Subcutaneous abdominal adipose tissue (tissue), 5 donors: ENCODE measurements around the gene SIM2.
"Not testable (repeated sequence)": the region's sequence is repeated elsewhere in the genome, so short reads cannot be mapped to it uniquely, and the experiment has no call there.

Experiments
- H3K27ac ChIP-seq: one replicate; pipeline ENCODE4 v1.7.0; 2013; ENCODE audit warnings: low read depth, mild to moderate bottlenecking, inconsistent platforms, low read length, moderate library complexity
- H3K27me3 ChIP-seq, 5 donors: one replicate each; pipeline ENCODE4 v1.7.0; 2013; ENCODE audit warnings: low read length in 5 of 5, inconsistent platforms in 1 of 5; ENCODE audit not compliant: control insufficient read depth in 5 of 5, insufficient read depth in 4 of 5
- H3K36me3 ChIP-seq, 5 donors: one replicate each; pipeline ENCODE4 v1.7.0; 2013; ENCODE audit warnings: low read length in 5 of 5; ENCODE audit not compliant: control insufficient read depth in 5 of 5, insufficient read depth in 5 of 5
- H3K4me1 ChIP-seq, 5 donors: one replicate each; pipeline ENCODE4 v1.7.0; 2013; ENCODE audit warnings: low read length in 5 of 5, mild to moderate bottlenecking in 3 of 5, moderate library complexity in 1 of 5; ENCODE audit not compliant: control insufficient read depth in 5 of 5, insufficient read depth in 5 of 5
- H3K4me3 ChIP-seq, 5 donors: one replicate each; pipeline ENCODE4 v1.7.0; 2013; ENCODE audit warnings: low read length in 5 of 5, low read depth in 1 of 5
- H3K9ac ChIP-seq, 5 donors: one replicate each; pipeline ENCODE4 v1.7.0; 2013; ENCODE audit warnings: low read length in 5 of 5, mild to moderate bottlenecking in 4 of 5, moderate library complexity in 3 of 5
- H3K9me3 ChIP-seq, 5 donors: one replicate each; pipeline ENCODE4 v1.7.0; 2013; ENCODE audit warnings: low read length in 5 of 5; ENCODE audit not compliant: control insufficient read depth in 5 of 5
- donor health status: healthy.
- donor health status: healthy.
- donor health status: healthy.
- donor health status: healthy.
- donor health status: healthy.

Gene SIM2

GRCh38 chr21:36664662-36664990, 34.3 kb upstream of the SIM2 start:
- H3K4me1 ChIP-seq, result peaks cover 2 to 17% (median 12%) of the 10 kb centered on the region in 5 donors
- H3K9me3 ChIP-seq, result no peaks in the 10 kb centered on the region
- H3K36me3 ChIP-seq, result no peaks in the 10 kb centered on the region
- no peak overlapping the region for H3K27ac ChIP-seq
- no peak overlapping the region for H3K9ac ChIP-seq
- H3K27me3 ChIP-seq, result peaks cover 16 to 44% (median 37%) of the 10 kb centered on the region in 5 donors
- no peak overlapping the region for H3K4me3 ChIP-seq

- Histone ChIP-seq H3K9ac (no peak overlapping the region), H3K4me3 (no peak overlapping the region), H3K4me1 (peaks cover 2 to 17% (median 12%) of the 10 kb centered on the region in 5 donors), H3K36me3 (no peaks in the 10 kb centered on the region), H3K9me3 (no peaks in the 10 kb centered on the region), H3K27ac (no peak overlapping the region), H3K27me3 (peaks cover 19 to 40% (median 32%) of the 10 kb centered on the region in 5 donors)
Measured at GRCh38 chr21:36665806-36666205, 33.1 kb upstream of the SIM2 start.

- no peak overlapping the region for H3K4me3 ChIP-seq
- H3K9me3 ChIP-seq, result no peaks in the 10 kb centered on the region
- no peak overlapping the region for H3K9ac ChIP-seq
- peaks cover 19 to 37% (median 25%) of the 10 kb centered on the region in 5 donors for H3K27me3 ChIP-seq
- no peaks in the 10 kb centered on the region for H3K36me3 ChIP-seq
- H3K27ac ChIP-seq, result no peak overlapping the region
- peaks cover 0 to 11% (median 7%) of the 10 kb centered on the region in 5 donors for H3K4me1 ChIP-seq
Measured at GRCh38 chr21:36668713-36669112, 30.2 kb upstream of the SIM2 start.

GRCh38 chr21:36671836-36672235, 27.1 kb upstream of the SIM2 start:
- peaks cover 0 to 3% (median 0%) of the 10 kb centered on the region in 5 donors for H3K9me3 ChIP-seq

GRCh38 chr21:36672296-36672695, 26.6 kb upstream of the SIM2 start:
- not testable (repeated sequence) for H3K4me1 ChIP-seq, H3K4me3 ChIP-seq, H3K36me3 ChIP-seq, H3K9ac ChIP-seq, H3K27ac ChIP-seq, H3K9me3 ChIP-seq
- H3K27me3 ChIP-seq, result peaks cover 7 to 21% (median 15%) of the 10 kb centered on the region in 5 donors

More at GRCh38 chr21:36671836-36672235, 27.1 kb upstream of the SIM2 start:
- Histone ChIP-seq H3K27ac (no peak overlapping the region), H3K27me3 (peaks cover 12 to 25% (median 15%) of the 10 kb centered on the region in 5 donors), H3K4me1 (no peaks in the 10 kb centered on the region), H3K4me3 (no peak overlapping the region), H3K36me3 (no peaks in the 10 kb centered on the region), H3K9ac (no peak overlapping the region)

- Histone ChIP-seq H3K9ac (no peak overlapping the region), H3K27ac (no peak overlapping the region), H3K27me3 (peaks cover 4 to 20% (median 15%) of the 10 kb centered on the region in 5 donors), H3K9me3 (peaks cover 0 to 3% (median 0%) of the 10 kb centered on the region in 5 donors), H3K4me1 (no peaks in the 10 kb centered on the region), H3K4me3 (no peak overlapping the region), H3K36me3 (no peaks in the 10 kb centered on the region)
Measured at GRCh38 chr21:36672737-36673136, 26.2 kb upstream of the SIM2 start.

GRCh38 chr21:36676039-36676950, 22.6 kb upstream of the SIM2 start:
- no peaks in the 10 kb centered on the region for H3K36me3 ChIP-seq
- H3K9ac ChIP-seq, result no peak overlapping the region
- H3K27me3 ChIP-seq, result peaks cover 0 to 3% (median 0%) of the 10 kb centered on the region in 5 donors
- peaks cover 10 to 20% (median 16%) of the 10 kb centered on the region in 5 donors for H3K9me3 ChIP-seq
- no peak overlapping the region for H3K27ac ChIP-seq
- H3K4me1 ChIP-seq, result no peaks in the 10 kb centered on the region
- H3K4me3 ChIP-seq, result no peak overlapping the region

GRCh38 chr21:36677443-36677842, 21.5 kb upstream of the SIM2 start:
- Histone ChIP-seq H3K9me3 (peaks cover 13 to 29% (median 24%) of the 10 kb centered on the region in 5 donors), H3K27me3 (peaks cover 0 to 3% (median 0%) of the 10 kb centered on the region in 5 donors), H3K27ac (no peak overlapping the region), H3K9ac (no peak overlapping the region), H3K36me3 (no peaks in the 10 kb centered on the region), H3K4me1 (no peaks in the 10 kb centered on the region), H3K4me3 (no peak overlapping the region)

- H3K4me1 ChIP-seq, result no peaks in the 10 kb centered on the region
- H3K27ac ChIP-seq, result no peak overlapping the region
- peaks cover 13 to 33% (median 24%) of the 10 kb centered on the region in 5 donors for H3K9me3 ChIP-seq
- no peak overlapping the region for H3K4me3 ChIP-seq
- no peak overlapping the region for H3K9ac ChIP-seq
- H3K36me3 ChIP-seq, result no peaks in the 10 kb centered on the region
- peaks cover 0 to 9% (median 3%) of the 10 kb centered on the region in 5 donors for H3K27me3 ChIP-seq
Measured at GRCh38 chr21:36678538-36678937, 20.4 kb upstream of the SIM2 start.

- Histone ChIP-seq H3K27ac (no peak overlapping the region), H3K36me3 (no peaks in the 10 kb centered on the region), H3K4me1 (peaks cover 0 to 3% (median 0%) of the 10 kb centered on the region in 5 donors), H3K9me3 (peaks cover 13 to 33% (median 21%) of the 10 kb centered on the region in 5 donors), H3K9ac (no peak overlapping the region), H3K4me3 (no peak overlapping the region), H3K27me3 (peaks cover 0 to 13% (median 3%) of the 10 kb centered on the region in 5 donors)
Measured at GRCh38 chr21:36681117-36681631, 17.7 kb upstream of the SIM2 start.
